Measurements from ENCODE around the gene HOXD11. TPM values are rescaled to one million over a fixed set of nuclear protein-coding genes. Genes with fewer than 3 reads are reported as not detected.
A peak's percentile ranks its signal among the peaks of the same experiment; 100 is the strongest.

HOXD11 gene
- total and polyA plus RNA-seq, 2 of the 13 experiments (the other 11 are each of a cell fraction or from before 2014, with no cell fraction given), result not detected

DNA sequence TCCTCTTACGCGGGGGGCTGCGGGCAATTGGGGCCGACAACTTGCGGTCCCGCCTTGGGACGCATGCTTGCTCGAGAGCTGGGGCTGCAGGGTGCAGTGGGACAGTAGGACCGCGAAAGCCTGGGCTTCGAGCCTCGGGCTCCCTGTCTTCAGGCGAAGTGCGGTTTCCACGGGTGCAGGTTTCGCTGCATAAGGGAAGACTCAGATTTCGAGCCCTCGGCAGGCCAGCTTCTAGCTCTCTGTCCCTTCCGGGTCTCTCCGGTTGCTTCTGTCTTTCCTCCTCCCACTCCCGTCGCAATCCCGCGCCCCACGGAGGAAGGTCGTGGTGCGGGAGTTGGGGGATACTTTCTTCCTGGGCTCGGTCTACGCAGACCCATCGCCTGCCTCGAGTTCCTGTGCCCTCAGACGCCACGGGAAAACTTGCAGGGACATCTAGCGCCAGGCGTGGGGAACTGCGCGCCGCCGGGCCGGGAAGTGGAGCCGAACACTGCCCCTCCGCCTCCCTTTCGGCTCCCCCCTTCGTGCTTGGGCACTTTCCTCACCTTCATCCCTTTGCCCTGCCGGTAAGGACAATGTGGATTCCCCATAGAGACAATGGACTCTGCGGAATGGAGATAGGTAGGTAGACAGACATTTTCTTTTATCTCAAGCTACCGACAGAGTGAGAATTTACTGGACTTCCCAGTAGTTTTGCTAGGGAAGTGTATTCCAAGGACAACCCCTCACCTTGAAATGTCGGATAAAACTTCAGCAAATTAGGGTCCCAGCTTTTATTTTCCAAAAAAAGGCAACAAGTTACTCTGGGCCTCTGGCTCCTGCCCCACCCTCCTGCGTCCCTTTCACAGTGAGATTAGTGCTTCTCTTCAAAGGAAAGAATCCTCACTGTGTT, 18.8 kb upstream of the HOXD11 start (continued):
- TF ChIP-seq, protein P1, sequence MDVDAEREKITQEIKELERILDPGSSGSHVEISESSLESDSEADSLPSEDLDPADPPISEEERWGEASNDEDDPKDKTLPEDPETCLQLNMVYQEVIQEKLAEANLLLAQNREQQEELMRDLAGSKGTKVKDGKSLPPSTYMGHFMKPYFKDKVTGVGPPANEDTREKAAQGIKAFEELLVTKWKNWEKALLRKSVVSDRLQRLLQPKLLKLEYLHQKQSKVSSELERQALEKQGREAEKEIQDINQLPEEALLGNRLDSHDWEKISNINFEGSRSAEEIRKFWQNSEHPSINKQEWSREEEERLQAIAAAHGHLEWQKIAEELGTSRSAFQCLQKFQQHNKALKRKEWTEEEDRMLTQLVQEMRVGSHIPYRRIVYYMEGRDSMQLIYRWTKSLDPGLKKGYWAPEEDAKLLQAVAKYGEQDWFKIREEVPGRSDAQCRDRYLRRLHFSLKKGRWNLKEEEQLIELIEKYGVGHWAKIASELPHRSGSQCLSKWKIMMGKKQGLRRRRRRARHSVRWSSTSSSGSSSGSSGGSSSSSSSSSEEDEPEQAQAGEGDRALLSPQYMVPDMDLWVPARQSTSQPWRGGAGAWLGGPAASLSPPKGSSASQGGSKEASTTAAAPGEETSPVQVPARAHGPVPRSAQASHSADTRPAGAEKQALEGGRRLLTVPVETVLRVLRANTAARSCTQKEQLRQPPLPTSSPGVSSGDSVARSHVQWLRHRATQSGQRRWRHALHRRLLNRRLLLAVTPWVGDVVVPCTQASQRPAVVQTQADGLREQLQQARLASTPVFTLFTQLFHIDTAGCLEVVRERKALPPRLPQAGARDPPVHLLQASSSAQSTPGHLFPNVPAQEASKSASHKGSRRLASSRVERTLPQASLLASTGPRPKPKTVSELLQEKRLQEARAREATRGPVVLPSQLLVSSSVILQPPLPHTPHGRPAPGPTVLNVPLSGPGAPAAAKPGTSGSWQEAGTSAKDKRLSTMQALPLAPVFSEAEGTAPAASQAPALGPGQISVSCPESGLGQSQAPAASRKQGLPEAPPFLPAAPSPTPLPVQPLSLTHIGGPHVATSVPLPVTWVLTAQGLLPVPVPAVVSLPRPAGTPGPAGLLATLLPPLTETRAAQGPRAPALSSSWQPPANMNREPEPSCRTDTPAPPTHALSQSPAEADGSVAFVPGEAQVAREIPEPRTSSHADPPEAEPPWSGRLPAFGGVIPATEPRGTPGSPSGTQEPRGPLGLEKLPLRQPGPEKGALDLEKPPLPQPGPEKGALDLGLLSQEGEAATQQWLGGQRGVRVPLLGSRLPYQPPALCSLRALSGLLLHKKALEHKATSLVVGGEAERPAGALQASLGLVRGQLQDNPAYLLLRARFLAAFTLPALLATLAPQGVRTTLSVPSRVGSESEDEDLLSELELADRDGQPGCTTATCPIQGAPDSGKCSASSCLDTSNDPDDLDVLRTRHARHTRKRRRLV (CRISPR knock-in tag; IDR thresholded peaks at IDR 0.05), result no peak
- no peak for TF ChIP-seq MYNN (CRISPR knock-in tag; IDR thresholded peaks at IDR 0.05; ENCODE audit: low read depth)
- TF ChIP-seq MLLT10 (CRISPR knock-in tag; IDR thresholded peaks at IDR 0.05), result no peak
- 0 out of 2 replicates have a peak, but pooled peaks have one; percentile 17 for TF ChIP-seq TAF1 (CRISPR knock-in tag; IDR thresholded peaks at IDR 0.05)
- TF ChIP-seq ZNF770 (CRISPR knock-in tag; IDR thresholded peaks at IDR 0.05), result no peak
- TF ChIP-seq ZNF513 (CRISPR knock-in tag; conservative IDR thresholded peaks at IDR 0.05), result no peak
- no peak for TF ChIP-seq WIZ (CRISPR knock-in tag; IDR thresholded peaks at IDR 0.05)
- no peak for TF ChIP-seq ZNF644 (CRISPR knock-in tag; IDR thresholded peaks at IDR 0.05; ENCODE audit: low read depth)
- no peak for TF ChIP-seq CHD4 (IDR thresholded peaks at IDR 0.05; ENCODE audit: borderline replicate concordance, low read length)
- TF ChIP-seq, protein P2, sequence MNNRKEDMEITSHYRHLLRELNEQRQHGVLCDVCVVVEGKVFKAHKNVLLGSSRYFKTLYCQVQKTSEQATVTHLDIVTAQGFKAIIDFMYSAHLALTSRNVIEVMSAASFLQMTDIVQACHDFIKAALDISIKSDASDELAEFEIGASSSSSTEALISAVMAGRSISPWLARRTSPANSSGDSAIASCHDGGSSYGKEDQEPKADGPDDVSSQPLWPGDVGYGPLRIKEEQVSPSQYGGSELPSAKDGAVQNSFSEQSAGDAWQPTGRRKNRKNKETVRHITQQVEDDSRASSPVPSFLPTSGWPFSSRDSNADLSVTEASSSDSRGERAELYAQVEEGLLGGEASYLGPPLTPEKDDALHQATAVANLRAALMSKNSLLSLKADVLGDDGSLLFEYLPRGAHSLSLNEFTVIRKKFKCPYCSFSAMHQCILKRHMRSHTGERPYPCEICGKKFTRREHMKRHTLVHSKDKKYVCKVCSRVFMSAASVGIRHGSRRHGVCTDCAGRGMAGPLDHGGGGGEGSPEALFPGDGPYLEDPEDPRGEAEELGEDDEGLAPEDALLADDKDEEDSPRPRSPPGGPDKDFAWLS (CRISPR knock-in tag; IDR thresholded peaks at IDR 0.05; ENCODE audit: borderline replicate concordance), result no peak
- peak; percentile 31; the same call in 1 of the 2 replicates for TF ChIP-seq TBX2 (CRISPR knock-in tag; IDR thresholded peaks at IDR 0.05; ENCODE audit: borderline replicate concordance)
- no peak for TF ChIP-seq ZFP41 (CRISPR knock-in tag; IDR thresholded peaks at IDR 0.05; ENCODE audit: borderline replicate concordance)
- TF ChIP-seq FOXK2 (IDR thresholded peaks at IDR 0.05), result no peak
- peak; percentile 69; the same call in 1 of the 2 replicates for TF ChIP-seq ZNF776 (CRISPR knock-in tag; IDR thresholded peaks at IDR 0.05)
- no peak for TF ChIP-seq ASH2L (IDR thresholded peaks at IDR 0.05; ENCODE audit: insufficient read length, low read depth, low read length)
- TF ChIP-seq ZNF619 (CRISPR knock-in tag; IDR thresholded peaks at IDR 0.05), result 0 out of 2 replicates have a peak, but pooled peaks have one; percentile 69
- 0 out of 2 replicates have a peak, but pooled peaks have one; percentile 38 for TF ChIP-seq ZSCAN25 (CRISPR knock-in tag; IDR thresholded peaks at IDR 0.05)
